ENCODE measurements around the gene ADCK1.
"Not testable (repeated sequence)": the region's sequence is repeated elsewhere in the genome, so short reads cannot be mapped to it uniquely, and the experiment has no call there.

Gene ADCK1

GRCh38 chr14:77799863-77800730 lies at the start of gene ADCK1:
TSS of gene ADCK1 (plus strand) at chr14:77800109. CDS start at chr14:77818979, 18,870 bp downstream.
- peak; percentile 91 to 98 (median 95) for DNase-seq

GRCh38 chr14:77752266-77752665 lies 47.6 kb upstream of the ADCK1 start:
- DNase-seq: no peak

GRCh38 chr14:77752799-77753516 lies 47.0 kb upstream of the ADCK1 start:
- no peak for DNase-seq

- DNase-seq: peak; percentile 34 to 98 (median 95)
Observed at GRCh38 chr14:77760381-77761204, 39.3 kb upstream of the ADCK1 start, which contains the start of gene SNW1. TSS of gene SNW1 (minus strand) at chr14:77761156. CDS start at chr14:77761127, 29 bp downstream.

GRCh38 chr14:77761205-77761931 lies 38.5 kb upstream of the ADCK1 start:
- DNase-seq: peak; percentile 57 to 98 (median 75)

- DNase-seq: no peak
Observed at GRCh38 chr14:77763316-77763715, 36.6 kb upstream of the ADCK1 start.

GRCh38 chr14:77763978-77764377 lies 35.9 kb upstream of the ADCK1 start:
- no peak for DNase-seq

GRCh38 chr14:77768442-77769069 lies 31.4 kb upstream of the ADCK1 start:
- not testable (repeated sequence) for DNase-seq

- not testable (repeated sequence) for DNase-seq
Observed at GRCh38 chr14:77773966-77774365, 25.9 kb upstream of the ADCK1 start.

- DNase-seq: no peak
Observed at GRCh38 chr14:77782202-77782601, 17.7 kb upstream of the ADCK1 start.

- DNase-seq: no peak
Observed at GRCh38 chr14:77786148-77786547, 13.8 kb upstream of the ADCK1 start.

GRCh38 chr14:77790566-77791224 lies 9.2 kb upstream of the ADCK1 start:
- no peak for DNase-seq

- DNase-seq: peak in 1 of 3 experiments; percentile 13
Observed at GRCh38 chr14:77791225-77791600, 8.7 kb upstream of the ADCK1 start.

- DNase-seq: not testable (repeated sequence)
Observed at GRCh38 chr14:77793255-77793654, 6.7 kb upstream of the ADCK1 start.

- no peak for DNase-seq
Observed at GRCh38 chr14:77794357-77794756, 5.6 kb upstream of the ADCK1 start.

- DNase-seq: not testable (repeated sequence)
Observed at GRCh38 chr14:77799456-77799855, 453 bp upstream of the ADCK1 start.

- DNase-seq: no peak
Observed at GRCh38 chr14:77800814-77801213, 905 bp downstream of the ADCK1 start.

- DNase-seq: peak in 2 of 3 experiments; percentile 35 to 38
Observed at GRCh38 chr14:77804592-77804991, 4.7 kb downstream of the ADCK1 start.

- no peak for DNase-seq
Observed at GRCh38 chr14:77805706-77806105, 5.8 kb downstream of the ADCK1 start.

GRCh38 chr14:77808250-77808649 lies 8.3 kb downstream of the ADCK1 start:
- no peak for DNase-seq

GRCh38 chr14:77809011-77809410 lies 9.1 kb downstream of the ADCK1 start:
- DNase-seq: no peak

All from NCI-H1417 (cell line).